GM18861 (cell line): ENCODE measurements around the gene ASCL2.
"Not testable (repeated sequence)": the region's sequence is repeated elsewhere in the genome, so short reads cannot be mapped to it uniquely, and the experiment has no call there.

Source experiments
- ATAC-seq: cut with Tn5 transposase; IDR thresholded peaks from one replicate; pipeline ENCODE4 v1.9.1; 2021; ENCODE audit not compliant: unreplicated experiment

Gene ASCL2

GRCh38 chr11:2237457-2238238 is 32.7 kb downstream of the ASCL2 start:
- ATAC-seq, result no peak

DNA sequence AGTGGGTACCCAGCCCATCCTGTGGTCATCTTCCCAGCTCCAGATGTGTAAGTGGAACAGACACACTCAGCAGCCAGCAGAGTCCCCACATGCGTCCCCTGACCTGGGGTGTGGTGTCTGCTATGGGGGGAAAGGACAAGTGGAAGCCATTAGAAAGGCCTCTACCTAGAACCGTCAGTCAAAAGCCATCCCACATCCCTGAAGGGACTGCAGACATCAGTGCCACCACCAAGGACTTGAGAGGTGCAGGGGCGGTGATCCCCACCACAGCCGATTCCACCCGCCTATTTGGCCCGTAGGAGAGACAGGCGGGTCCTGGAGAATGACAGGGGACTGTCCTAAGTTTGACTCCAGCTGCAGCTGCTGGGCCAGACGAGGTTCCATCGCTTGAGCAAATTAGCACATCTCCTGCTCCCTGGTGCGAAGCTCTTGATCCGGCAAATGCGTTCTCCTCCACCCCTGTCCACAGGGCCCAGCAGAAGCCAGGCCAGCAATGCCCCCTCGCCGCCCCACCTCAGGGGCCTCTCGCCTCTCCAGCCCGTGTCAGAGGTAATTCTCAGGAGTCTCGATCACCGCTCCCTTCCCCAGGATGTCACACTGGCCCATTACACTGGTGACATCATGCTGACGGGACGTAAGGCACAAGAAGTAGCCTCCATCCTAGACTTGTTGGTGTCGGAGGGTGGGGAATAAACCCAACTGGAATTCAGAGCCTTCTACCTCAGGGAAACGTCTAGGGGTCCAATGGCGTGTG is 33.8 kb downstream of the ASCL2 start:
- not testable (repeated sequence) for ATAC-seq

DNA sequence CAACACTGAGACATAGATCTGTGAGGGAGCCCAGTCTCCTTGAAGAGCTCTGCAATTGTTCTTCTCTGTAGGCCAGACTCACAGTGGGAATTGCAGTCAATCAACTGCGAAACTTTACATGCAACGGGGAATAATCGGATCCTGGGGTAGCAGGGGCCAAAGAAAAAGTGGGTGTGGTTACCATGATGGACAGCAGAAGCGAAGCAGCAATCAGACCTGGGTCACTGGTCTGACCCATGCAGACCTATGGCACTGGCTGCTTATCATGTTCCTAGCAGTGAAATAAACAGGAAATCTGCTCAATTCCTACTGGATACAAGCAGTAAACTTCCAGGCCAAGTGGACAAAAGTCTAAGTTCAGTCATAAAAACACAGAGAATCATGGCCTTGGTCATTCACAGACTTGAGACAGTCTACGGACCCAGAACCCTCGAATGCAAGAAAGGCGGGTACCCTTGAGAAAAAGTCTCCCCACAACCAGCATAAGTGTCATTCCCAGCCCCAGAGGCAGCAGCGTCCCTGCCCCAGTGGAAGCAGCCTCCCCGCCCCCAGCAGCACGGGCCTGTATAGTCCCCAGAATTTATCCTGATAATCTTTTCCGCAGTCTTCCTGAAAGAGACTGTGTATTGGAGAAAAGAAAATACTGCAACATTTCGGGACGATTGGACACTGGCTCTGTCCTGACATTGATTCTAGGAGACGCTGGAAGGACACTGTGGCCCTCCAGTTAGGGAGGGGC is 34.6 kb downstream of the ASCL2 start:
- no peak for ATAC-seq

DNA sequence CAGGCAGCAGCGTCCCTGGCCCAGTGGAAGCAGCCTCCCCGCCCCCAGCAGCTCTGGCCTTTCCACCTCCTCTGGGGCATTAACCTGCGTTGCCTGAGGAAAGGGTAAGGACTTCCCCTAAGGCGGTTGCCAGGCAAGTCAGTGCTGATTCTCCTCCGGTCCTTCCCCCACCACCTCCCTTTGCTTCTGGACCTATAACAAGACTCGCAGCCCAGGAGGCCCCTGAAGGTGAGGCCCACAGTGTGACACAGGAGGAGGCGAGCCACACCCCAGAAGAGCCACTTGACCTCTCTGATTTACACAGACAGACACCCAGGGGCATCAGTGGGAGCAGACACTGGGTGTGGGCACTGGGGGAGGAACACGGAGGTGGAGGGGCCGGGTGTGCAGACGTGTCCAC is 35.4 kb downstream of the ASCL2 start:
- no peak for ATAC-seq

- no peak for ATAC-seq
These were observed 36.5 kb downstream of the ASCL2 start for GRCh38 chr11:2233693-2234455.

GRCh38 chr11:2229713-2230297 is 40.6 kb downstream of the ASCL2 start:
- no peak for ATAC-seq

- no peak for ATAC-seq
These were observed 46.1 kb downstream of the ASCL2 start for GRCh38 chr11:2224254-2224653.

DNA sequence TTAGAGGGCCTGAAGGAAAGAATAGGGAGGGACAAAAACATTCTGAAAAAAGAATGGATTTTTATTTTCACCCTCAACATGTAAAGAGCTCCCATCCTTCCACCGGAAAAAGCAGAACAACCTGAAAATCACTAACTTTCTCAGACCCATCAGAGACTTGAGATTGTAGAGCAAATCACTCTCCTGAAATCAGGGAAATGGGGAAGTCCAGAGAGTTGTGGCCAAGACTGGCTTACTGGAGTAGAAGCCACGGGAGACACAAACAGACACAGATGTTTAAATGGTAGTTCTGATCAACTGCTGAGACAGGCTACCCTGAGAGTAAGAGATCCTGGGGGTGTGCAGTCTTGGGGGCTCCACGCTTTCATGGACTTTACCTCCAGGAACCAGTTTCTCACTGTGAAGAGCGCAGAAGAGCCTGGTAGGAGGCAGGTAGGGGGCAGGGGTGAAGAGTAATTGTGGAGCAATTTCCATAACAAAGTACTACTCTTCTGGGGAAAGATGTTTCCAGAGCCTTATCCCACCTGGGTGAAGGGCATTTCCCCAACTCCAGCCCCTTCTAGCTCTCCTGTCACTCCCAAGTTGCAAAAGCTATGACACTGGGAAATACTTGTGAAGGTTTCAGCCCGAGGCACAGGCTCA is 47.1 kb downstream of the ASCL2 start:
- ATAC-seq, result no peak

DNA sequence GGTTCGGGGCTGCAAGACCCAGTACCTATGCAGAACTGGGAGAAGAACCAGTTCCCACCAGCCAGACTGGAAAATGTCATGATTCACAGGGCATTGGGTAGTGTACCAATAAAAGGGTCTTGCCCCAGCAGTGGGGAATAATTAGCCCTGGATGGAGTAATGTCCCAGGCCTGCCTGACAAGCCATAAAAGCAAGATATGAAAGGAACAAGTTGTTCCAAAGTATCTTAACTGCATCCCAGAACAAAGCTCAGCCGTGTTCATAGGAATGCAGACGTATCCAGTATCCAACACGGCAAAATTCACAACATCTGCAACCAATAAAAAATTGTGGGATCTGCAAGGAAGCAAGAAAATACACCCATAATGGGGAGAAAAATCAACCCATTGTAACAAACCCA is 47.9 kb downstream of the ASCL2 start:
- ATAC-seq, result no peak

GRCh38 chr11:2221591-2221990 is 48.8 kb downstream of the ASCL2 start:
- ATAC-seq, result no peak

GRCh38 chr11:2221024-2221423 is 49.4 kb downstream of the ASCL2 start:
- no peak for ATAC-seq

DNA sequence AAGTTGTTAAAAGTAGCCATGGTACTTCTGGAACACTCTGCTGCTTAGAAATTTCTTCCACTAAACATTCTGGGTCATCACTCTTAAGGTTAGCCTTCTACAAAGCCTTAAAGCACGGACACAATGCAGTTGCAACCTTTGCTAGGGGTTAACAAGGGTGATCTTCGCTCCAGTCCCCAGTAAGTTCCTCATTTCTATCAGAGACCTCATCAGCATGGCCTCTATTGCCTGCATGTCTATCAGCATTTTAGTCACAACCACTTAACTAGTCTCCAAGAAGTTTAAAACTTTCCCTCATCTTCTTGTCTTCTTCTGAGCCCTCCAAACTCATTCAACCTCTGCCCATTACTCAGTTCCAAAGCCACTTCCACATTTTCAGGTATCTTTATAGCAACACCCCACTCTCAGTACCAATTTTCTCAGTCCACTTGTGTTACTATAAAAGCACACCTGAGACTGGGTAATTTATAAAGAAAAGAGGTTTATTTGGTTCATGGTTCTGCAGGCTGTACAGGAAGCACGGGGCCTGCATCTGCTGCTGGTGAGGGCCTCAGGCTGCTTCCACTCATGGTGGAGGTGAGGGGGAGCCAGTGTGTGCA is 50.1 kb downstream of the ASCL2 start:
- ATAC-seq, result no peak

DNA sequence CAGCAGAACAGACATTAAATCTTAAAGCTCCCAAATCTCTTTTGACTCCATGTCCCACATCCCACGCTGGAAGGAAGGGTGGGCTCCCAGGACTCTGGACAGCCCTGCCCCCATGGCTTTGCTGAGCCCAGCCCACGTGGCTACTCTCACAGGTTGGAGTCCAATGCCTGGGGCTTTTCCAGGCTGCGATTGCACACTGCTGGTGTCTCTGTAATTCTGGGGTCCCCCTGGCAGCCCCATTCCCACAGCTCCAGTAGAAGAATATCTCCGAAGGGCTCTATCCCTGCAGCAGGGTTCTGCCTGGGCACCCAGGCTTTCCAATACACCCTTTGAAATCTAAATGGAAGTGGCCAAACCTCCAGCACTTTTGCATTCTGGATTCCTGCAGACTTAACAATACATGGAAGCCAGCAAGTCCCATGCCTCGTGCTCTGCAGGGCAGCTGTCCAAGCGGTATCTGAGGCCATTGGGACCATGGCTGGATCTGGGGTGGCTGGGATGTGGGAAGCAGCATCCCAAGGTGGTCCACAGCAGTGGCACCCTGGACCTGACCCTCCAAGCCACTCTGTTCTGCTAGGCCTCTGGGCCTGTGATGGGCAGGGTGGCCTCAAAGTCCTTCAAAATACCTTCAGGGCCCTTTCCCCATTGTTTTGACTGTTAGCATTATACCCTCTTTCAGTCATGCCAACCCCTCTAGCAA is 50.9 kb downstream of the ASCL2 start:
- no peak for ATAC-seq
